Measurements from ENCODE around the gene DPY19L3. TPM values are rescaled to one million over a fixed set of nuclear protein-coding genes. Genes with fewer than 3 reads are reported as not detected.

DPY19L3 gene
- polyA plus RNA-seq, 1 of the 3 experiments (the other 2 are of a cell fraction): 25.2 TPM

GRCh38 chr19:32460476-32460875 lies 54.9 kb downstream of the DPY19L3 start:
- DNase-seq: no peak
- H3K9me3 ChIP-seq: no peaks in the 10 kb centered on the region
- H4K20me1 ChIP-seq (ENCODE audit: insufficient read depth): no peaks in the 10 kb centered on the region
- H2AFZ ChIP-seq (ENCODE audit: low read depth): no peak overlapping the region
- ChIA-PET POLR2A (no interaction called here), CTCF (interaction anchor here (1.0 kb wide), 1 partner anchor 109 kb away, joined by 3 read pairs; no protein-coding TSS in a partner anchor)
- no peak overlapping the region for H3K9ac ChIP-seq
- H3K4me1 ChIP-seq (ENCODE audit: control insufficient read depth in 1 of 2, insufficient read depth in 2 of 2, low read depth in 1 of 2, low read length in 1 of 2): peaks cover 0 to 7% of the 10 kb centered on the region in 2 experiments; a peak in 2 of 4 replicates
- H3K27ac ChIP-seq (ENCODE audit: low read depth in 2 of 2, low read length in 1 of 2): no peak overlapping the region
- H3K79me2 ChIP-seq (ENCODE audit: insufficient read depth): no peaks in the 10 kb centered on the region
- 96% methylated on average over 3 of the region's 3 CpGs for whole genome bisulfite sequencing (ENCODE audit: low lambda C conversion rate)
- H3K4me3 ChIP-seq (ENCODE audit: low read depth in 2 of 2, low read length in 1 of 2): no peak overlapping the region
- no peak for TF ChIP-seq SIN3A (IDR thresholded peaks at IDR 0.05; ENCODE audit: borderline replicate concordance, low read depth, low read length)
- no peak for TF ChIP-seq RFX5 (IDR thresholded peaks at IDR 0.05; ENCODE audit: low read length)
- TF ChIP-seq NRF1 (IDR thresholded peaks at IDR 0.05; ENCODE audit: low read depth, low read length): no peak
- no peak for TF ChIP-seq IRF3 (IDR thresholded peaks at IDR 0.05; ENCODE audit: low read depth, low read length)
- TF ChIP-seq TEAD4 (IDR thresholded peaks at IDR 0.05; ENCODE audit: borderline replicate concordance, insufficient read depth): no peak
- TF ChIP-seq POLR2AphosphoS5 (IDR thresholded peaks at IDR 0.05; ENCODE audit: low read depth, low read length): no peak
- no peak for TF ChIP-seq RCOR1 (IDR thresholded peaks at IDR 0.05; ENCODE audit: low read length)
- TF ChIP-seq JUND (IDR thresholded peaks at IDR 0.05): no peak
- no peak for TF ChIP-seq GABPA (IDR thresholded peaks at IDR 0.05; ENCODE audit: low read depth)
- TF ChIP-seq RAD21 (IDR thresholded peaks at IDR 0.05; ENCODE audit: low read length): no peak
- no peak for TF ChIP-seq GATA2 (CRISPR knock-in tag; IDR thresholded peaks at IDR 0.05)
- TF ChIP-seq YY1 (IDR thresholded peaks at IDR 0.05; ENCODE audit: low read depth): no peak
- TF ChIP-seq MAX (IDR thresholded peaks at IDR 0.05; ENCODE audit: low read depth): no peak
- H3K27me3 ChIP-seq (ENCODE audit: insufficient read depth): no peaks in the 10 kb centered on the region
- H3F3A ChIP-seq (replicated peaks; ENCODE audit: insufficient read depth): peaks cover 4% of the 10 kb centered on the region
- H3K36me3 ChIP-seq (replicated peaks in 1 of 2; ENCODE audit: control insufficient read depth in 1 of 2, insufficient read depth in 2 of 2, low read length in 1 of 2): peaks cover 53 to 62% of the 10 kb centered on the region in 2 experiments
- no peaks in the 10 kb centered on the region for H3K9me2 ChIP-seq
- H3K4me2 ChIP-seq: no peak overlapping the region

GRCh38 chr19:32464279-32464678 lies 58.7 kb downstream of the DPY19L3 start:
- peak; percentile 37 for DNase-seq
- H2AFZ ChIP-seq (ENCODE audit: low read depth): no peak overlapping the region
- CTCF ChIA-PET: interaction anchor here (0.6 to 5.0 kb wide), 17 partner anchors 10 to 1796 kb away, joined by 3 to 34 read pairs (median 5); no protein-coding TSS in a partner anchor
- no peaks in the 10 kb centered on the region for H3K27me3 ChIP-seq (ENCODE audit: insufficient read depth)
- no peak overlapping the region for H3K4me2 ChIP-seq
- H3K9me3 ChIP-seq: no peaks in the 10 kb centered on the region
- H3K9me2 ChIP-seq: no peaks in the 10 kb centered on the region
- no peaks in the 10 kb centered on the region for H3K79me2 ChIP-seq (ENCODE audit: insufficient read depth)
- no peaks in the 10 kb centered on the region for H4K20me1 ChIP-seq (ENCODE audit: insufficient read depth)
- TF ChIP-seq YY1 (IDR thresholded peaks at IDR 0.05; ENCODE audit: low read depth) (no peak), FOSL2 (IDR thresholded peaks at IDR 0.05; ENCODE audit: borderline replicate concordance, low read depth) (no peak), IRF3 (IDR thresholded peaks at IDR 0.05; ENCODE audit: low read depth, low read length) (no peak), RXRA (IDR thresholded peaks at IDR 0.05; ENCODE audit: borderline replicate concordance, low read depth) (no peak), RAD21 (IDR thresholded peaks at IDR 0.05; ENCODE audit: low read length) (peak; percentile 59), CTCF (IDR thresholded peaks at IDR 0.05) (peak; percentile 56), SMC3 (IDR thresholded peaks at IDR 0.05; ENCODE audit: low read depth, low read length) (peak; percentile 22; the same call in 1 of the 2 replicates)
- peaks cover 4% of the 10 kb centered on the region for H3F3A ChIP-seq (replicated peaks; ENCODE audit: insufficient read depth)
- H3K4me1 ChIP-seq (ENCODE audit: control insufficient read depth in 1 of 2, insufficient read depth in 2 of 2, low read depth in 1 of 2, low read length in 1 of 2): no peaks in the 10 kb centered on the region; a peak in 1 of 4 replicates
- peaks cover 47 to 57% of the 10 kb centered on the region in 2 experiments for H3K36me3 ChIP-seq (replicated peaks in 1 of 2; ENCODE audit: control insufficient read depth in 1 of 2, insufficient read depth in 2 of 2, low read length in 1 of 2)
- no peak overlapping the region for H3K27ac ChIP-seq (ENCODE audit: low read depth in 2 of 2, low read length in 1 of 2)
- H3K4me3 ChIP-seq (ENCODE audit: low read depth in 2 of 2, low read length in 1 of 2): no peak overlapping the region
- no peak overlapping the region for H3K9ac ChIP-seq
- POLR2A ChIA-PET: no interaction called here
- WGBS (ENCODE audit: low lambda C conversion rate): 78% methylated on average over 2 of the region's 2 CpGs

Data from SK-N-SH (cell line).